Activated T-cell treated with anti-CD3 and anti-CD28 coated beads for 48 hours (primary cell): ENCODE results near the gene SMIM24.
"Not testable (repeated sequence)": the region's sequence is repeated elsewhere in the genome, so short reads cannot be mapped to it uniquely, and the experiment has no call there.

Experiments
- DNase-seq: peaks from one replicate; pipeline ENCODE4 v3.0.0-alpha.2; 2020; ENCODE audit warnings: low read depth

SMIM24 gene

GRCh38 chr19:3480383-3481091 lies at the start of gene SMIM24:
Gene SMIM24, minus strand, starts transcription at chr19:3480525. Its CDS starts 62 bp downstream, at chr19:3480463.
- no peak for DNase-seq

- DNase-seq, result not testable (repeated sequence)
Measured at GRCh38 chr19:3529299-3529698, 49.0 kb upstream of the SMIM24 start.

GRCh38 chr19:3528539-3529211 lies 48.4 kb upstream of the SMIM24 start:
- DNase-seq, result no peak

GRCh38 chr19:3528080-3528479 lies 47.8 kb upstream of the SMIM24 start:
- DNase-seq, result no peak

GRCh38 chr19:3527238-3527910 lies 47.0 kb upstream of the SMIM24 start:
- DNase-seq, result no peak

- DNase-seq, result no peak
Measured at GRCh38 chr19:3526507-3527237, 46.3 kb upstream of the SMIM24 start.

- no peak for DNase-seq
Measured at GRCh38 chr19:3524904-3525451, 44.7 kb upstream of the SMIM24 start.

GRCh38 chr19:3524078-3524842 lies 43.9 kb upstream of the SMIM24 start:
- DNase-seq, result no peak

GRCh38 chr19:3523361-3524077 lies 43.2 kb upstream of the SMIM24 start:
- no peak for DNase-seq

GRCh38 chr19:3522421-3523360 lies 42.4 kb upstream of the SMIM24 start:
- no peak for DNase-seq

- DNase-seq, result no peak
Measured at GRCh38 chr19:3521104-3521445, 40.8 kb upstream of the SMIM24 start.

- DNase-seq, result no peak
Measured at GRCh38 chr19:3520166-3521103, 40.1 kb upstream of the SMIM24 start.

GRCh38 chr19:3519126-3519525 lies 38.8 kb upstream of the SMIM24 start:
- no peak for DNase-seq

- DNase-seq, result no peak
Measured at GRCh38 chr19:3518659-3519058, 38.3 kb upstream of the SMIM24 start.

- no peak for DNase-seq
Measured at GRCh38 chr19:3518255-3518654, 37.9 kb upstream of the SMIM24 start.

GRCh38 chr19:3517638-3518037 lies 37.3 kb upstream of the SMIM24 start:
- no peak for DNase-seq

- no peak for DNase-seq
Measured at GRCh38 chr19:3516675-3517207, 36.4 kb upstream of the SMIM24 start.

GRCh38 chr19:3515891-3516422 lies 35.6 kb upstream of the SMIM24 start:
- DNase-seq, result no peak
